Epithelial cell of esophagus (primary cell): ENCODE results near the gene PPARG.

Experiments used
- DNase-seq: peaks from one replicate; pipeline ENCODE4 v3.0.0; 2010; ENCODE audit warnings: low read depth
- H3K4me3 ChIP-seq: 2 replicates; pipeline ENCODE4 v1.5.1; 2011; ENCODE audit warnings: mild to moderate bottlenecking, low read length, control low read depth
- TF ChIP-seq, protein P1 (sequence below): IDR thresholded peaks from 2 replicates; pipeline ENCODE4 v1.5.1; 2011; ENCODE audit warnings: low read depth, mild to moderate bottlenecking, low read length, control low read depth, inconsistent platforms; ENCODE audit not compliant: insufficient read depth; ENCODE audit errors: missing control alignments

The PPARG gene

GRCh38 chr3:12421132-12421531 is 132.3 kb downstream of the PPARG start:
- no peak for DNase-seq
- TF ChIP-seq, protein P1, sequence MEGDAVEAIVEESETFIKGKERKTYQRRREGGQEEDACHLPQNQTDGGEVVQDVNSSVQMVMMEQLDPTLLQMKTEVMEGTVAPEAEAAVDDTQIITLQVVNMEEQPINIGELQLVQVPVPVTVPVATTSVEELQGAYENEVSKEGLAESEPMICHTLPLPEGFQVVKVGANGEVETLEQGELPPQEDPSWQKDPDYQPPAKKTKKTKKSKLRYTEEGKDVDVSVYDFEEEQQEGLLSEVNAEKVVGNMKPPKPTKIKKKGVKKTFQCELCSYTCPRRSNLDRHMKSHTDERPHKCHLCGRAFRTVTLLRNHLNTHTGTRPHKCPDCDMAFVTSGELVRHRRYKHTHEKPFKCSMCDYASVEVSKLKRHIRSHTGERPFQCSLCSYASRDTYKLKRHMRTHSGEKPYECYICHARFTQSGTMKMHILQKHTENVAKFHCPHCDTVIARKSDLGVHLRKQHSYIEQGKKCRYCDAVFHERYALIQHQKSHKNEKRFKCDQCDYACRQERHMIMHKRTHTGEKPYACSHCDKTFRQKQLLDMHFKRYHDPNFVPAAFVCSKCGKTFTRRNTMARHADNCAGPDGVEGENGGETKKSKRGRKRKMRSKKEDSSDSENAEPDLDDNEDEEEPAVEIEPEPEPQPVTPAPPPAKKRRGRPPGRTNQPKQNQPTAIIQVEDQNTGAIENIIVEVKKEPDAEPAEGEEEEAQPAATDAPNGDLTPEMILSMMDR, result no peak
- no peak overlapping the region for H3K4me3 ChIP-seq

DNA sequence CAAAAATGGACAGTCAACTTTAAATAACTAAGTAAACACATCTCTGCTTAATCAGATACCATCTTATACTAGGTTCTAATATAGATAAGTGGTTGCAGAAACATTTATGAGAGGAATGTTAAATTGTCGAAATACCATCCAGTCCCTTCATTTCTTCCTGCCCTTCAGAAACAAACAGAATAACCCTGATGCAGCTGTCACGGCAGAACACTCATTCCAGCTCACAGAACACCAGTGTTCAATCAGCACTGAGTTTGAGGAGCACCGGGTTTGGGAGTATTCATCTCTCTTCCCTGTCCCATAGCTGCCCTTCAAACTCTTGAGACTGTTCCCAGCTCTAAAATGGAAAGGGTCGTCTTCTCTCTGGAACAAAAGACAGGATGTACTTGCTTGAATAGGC is 134.3 kb downstream of the PPARG start:
- H3K4me3 ChIP-seq, result no peak overlapping the region
- TF ChIP-seq, protein P1, result no peak
- DNase-seq, result no peak

GRCh38 chr3:12423918-12424630 is 135.2 kb downstream of the PPARG start:
- TF ChIP-seq, protein P1, result no peak
- no peak overlapping the region for H3K4me3 ChIP-seq
- no peak for DNase-seq

- H3K4me3 ChIP-seq, result no peak overlapping the region
- TF ChIP-seq, protein P1, result no peak
- no peak for DNase-seq
Measured at GRCh38 chr3:12424635-12425319, 135.9 kb downstream of the PPARG start.

DNA sequence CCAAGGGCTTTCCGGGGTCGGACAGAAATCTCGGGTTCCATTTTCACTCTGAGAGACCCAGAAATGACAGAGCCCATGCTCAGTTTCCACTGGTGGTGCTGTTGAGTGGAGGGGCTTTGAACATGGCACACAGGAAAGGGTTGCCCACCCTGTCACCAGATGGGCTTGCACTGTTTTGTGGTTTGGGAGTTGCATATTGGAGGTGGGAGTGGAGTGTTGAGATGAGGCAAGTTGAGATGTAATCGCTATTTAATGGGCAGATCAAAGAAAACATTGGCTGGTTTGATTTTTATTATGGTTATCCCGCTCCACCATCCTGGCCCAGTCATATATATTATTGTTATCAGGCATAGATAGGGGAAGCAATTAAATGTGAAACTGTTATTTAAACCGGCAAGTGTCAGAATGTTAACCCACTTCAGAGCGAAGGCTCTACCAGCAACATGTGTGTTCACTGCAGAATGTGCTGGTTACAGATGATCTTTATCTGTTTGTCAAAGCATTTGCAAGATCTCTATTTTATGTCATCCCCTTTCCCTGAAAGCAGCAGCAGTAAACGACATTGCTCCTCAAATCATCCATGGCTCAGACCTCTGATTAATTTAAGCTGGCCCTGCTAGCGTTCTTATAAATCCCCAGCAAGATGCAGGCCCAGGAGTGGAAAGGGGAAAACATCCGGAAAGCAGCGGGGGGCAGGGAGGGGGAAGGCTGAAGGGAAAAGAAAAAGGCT is 137.1 kb downstream of the PPARG start:
- TF ChIP-seq, protein P1, result no peak
- no peak overlapping the region for H3K4me3 ChIP-seq
- no peak for DNase-seq

DNA sequence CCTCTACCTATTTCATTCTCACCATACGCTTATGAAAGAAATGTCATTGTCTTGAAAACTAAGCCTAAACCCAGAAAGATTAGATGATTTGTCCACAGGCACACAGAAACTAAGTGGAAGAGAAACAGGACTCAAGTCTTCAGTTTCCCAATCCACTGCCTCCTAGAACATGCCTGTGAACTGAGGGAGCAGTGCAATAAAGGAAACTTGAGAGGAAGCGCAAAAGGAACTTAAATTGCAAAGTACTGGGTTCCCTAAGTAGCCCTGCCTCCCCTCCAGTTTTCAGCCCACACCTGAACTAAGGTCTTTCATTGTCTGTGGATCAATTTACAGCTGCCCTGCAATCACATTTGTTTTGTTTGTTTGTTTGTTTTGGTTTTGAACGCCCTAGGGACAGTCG is 138.7 kb downstream of the PPARG start:
- DNase-seq, result no peak
- H3K4me3 ChIP-seq, result no peak overlapping the region
- TF ChIP-seq, protein P1, result no peak
